ENCODE data around the gene MXD4.

DNA sequence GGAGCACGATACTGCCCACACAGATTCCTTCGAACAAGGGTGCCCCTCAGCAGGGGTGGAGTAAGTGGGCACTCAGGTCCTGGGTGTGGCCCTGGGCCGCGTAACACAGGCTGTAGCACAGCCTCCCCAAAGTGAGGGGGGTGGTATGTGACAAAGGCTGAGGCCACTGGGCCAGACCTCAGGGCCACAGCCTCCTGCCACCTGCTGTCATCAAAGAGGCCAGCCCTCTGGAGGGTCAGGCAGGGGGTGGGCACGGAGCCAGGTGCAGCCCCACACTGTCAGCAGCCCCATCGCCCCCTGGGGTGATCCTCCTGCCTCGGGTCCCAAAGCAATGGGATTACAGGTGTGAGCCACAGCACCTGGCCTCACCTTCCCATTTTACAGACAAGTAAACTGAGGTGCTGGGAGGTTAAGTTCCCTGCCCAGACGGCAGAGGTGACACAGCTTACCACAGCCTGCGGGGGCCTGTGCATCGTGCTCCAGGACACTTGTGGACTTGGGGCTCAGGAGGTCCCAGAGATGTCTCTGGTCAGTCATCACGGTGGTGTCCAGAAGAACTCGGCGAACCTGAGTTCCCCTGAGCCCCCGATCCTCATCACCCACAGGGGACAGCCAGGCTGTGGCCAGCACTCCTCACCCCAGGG lies 27.5 kb upstream of the MXD4 start:
- TF ChIP-seq, protein P1, sequence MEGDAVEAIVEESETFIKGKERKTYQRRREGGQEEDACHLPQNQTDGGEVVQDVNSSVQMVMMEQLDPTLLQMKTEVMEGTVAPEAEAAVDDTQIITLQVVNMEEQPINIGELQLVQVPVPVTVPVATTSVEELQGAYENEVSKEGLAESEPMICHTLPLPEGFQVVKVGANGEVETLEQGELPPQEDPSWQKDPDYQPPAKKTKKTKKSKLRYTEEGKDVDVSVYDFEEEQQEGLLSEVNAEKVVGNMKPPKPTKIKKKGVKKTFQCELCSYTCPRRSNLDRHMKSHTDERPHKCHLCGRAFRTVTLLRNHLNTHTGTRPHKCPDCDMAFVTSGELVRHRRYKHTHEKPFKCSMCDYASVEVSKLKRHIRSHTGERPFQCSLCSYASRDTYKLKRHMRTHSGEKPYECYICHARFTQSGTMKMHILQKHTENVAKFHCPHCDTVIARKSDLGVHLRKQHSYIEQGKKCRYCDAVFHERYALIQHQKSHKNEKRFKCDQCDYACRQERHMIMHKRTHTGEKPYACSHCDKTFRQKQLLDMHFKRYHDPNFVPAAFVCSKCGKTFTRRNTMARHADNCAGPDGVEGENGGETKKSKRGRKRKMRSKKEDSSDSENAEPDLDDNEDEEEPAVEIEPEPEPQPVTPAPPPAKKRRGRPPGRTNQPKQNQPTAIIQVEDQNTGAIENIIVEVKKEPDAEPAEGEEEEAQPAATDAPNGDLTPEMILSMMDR (conservative IDR thresholded peaks at IDR 0.05; ENCODE audit: low read depth, low read length), result no peak
- TF ChIP-seq EZH2 (IDR thresholded peaks at IDR 0.05; ENCODE audit: low read length, unreplicated experiment) (no peak), EZH2phosphoT487 (IDR thresholded peaks at IDR 0.05; ENCODE audit: borderline replicate concordance, low read length) (no peak)
